ENCODE data around the gene C3orf18.

C3orf18 gene

GRCh38 chr3:50581459-50581842 is 13.9 kb upstream of the C3orf18 start:
- no peak for DNase-seq (ENCODE audit: low read depth in 1 of 2, low spot score in 1 of 2)

- DNase-seq (ENCODE audit: low read depth in 1 of 2, low spot score in 1 of 2) = no peak
Measured at GRCh38 chr3:50580683-50581458, 13.3 kb upstream of the C3orf18 start.

- DNase-seq (ENCODE audit: low read depth in 1 of 2, low spot score in 1 of 2) = no peak
Measured at GRCh38 chr3:50577348-50577747, 9.8 kb upstream of the C3orf18 start.

GRCh38 chr3:50575372-50575771 is 7.8 kb upstream of the C3orf18 start:
- no peak for DNase-seq (ENCODE audit: low read depth in 1 of 2, low spot score in 1 of 2)

GRCh38 chr3:50574444-50574831 is 6.9 kb upstream of the C3orf18 start:
- no peak for DNase-seq (ENCODE audit: low read depth in 1 of 2, low spot score in 1 of 2)

- DNase-seq (ENCODE audit: low read depth in 1 of 2, low spot score in 1 of 2) = peak; percentile 42 to 64
Measured at GRCh38 chr3:50573566-50574443, 6.3 kb upstream of the C3orf18 start.

GRCh38 chr3:50572801-50573371 is 5.3 kb upstream of the C3orf18 start:
- no peak for DNase-seq (ENCODE audit: low read depth in 1 of 2, low spot score in 1 of 2)

- DNase-seq (ENCODE audit: low read depth in 1 of 2, low spot score in 1 of 2) = peak; percentile 69 to 75
Measured at GRCh38 chr3:50572158-50572557, 4.6 kb upstream of the C3orf18 start.

- DNase-seq (ENCODE audit: low read depth in 1 of 2, low spot score in 1 of 2) = no peak
Measured at GRCh38 chr3:50571486-50571885, 3.9 kb upstream of the C3orf18 start.

GRCh38 chr3:50570508-50571279 is 3.1 kb upstream of the C3orf18 start:
- no peak for DNase-seq (ENCODE audit: low read depth in 1 of 2, low spot score in 1 of 2)

- DNase-seq (ENCODE audit: low read depth in 1 of 2, low spot score in 1 of 2) = peak; percentile 78 to 88
Measured at GRCh38 chr3:50568947-50569749, 1.6 kb upstream of the C3orf18 start, which contains the start of gene HEMK1. Gene HEMK1, plus strand, starts transcription at chr3:50569522. Its CDS starts 1,583 bp downstream, at chr3:50571105.

GRCh38 chr3:50567011-50567385 is 549 bp downstream of the C3orf18 start:
- DNase-seq (ENCODE audit: low read depth in 1 of 2, low spot score in 1 of 2) = no peak

- DNase-seq (ENCODE audit: low read depth in 1 of 2, low spot score in 1 of 2) = no peak
Measured at GRCh38 chr3:50564321-50564720, 3.2 kb downstream of the C3orf18 start.

- DNase-seq (ENCODE audit: low read depth in 1 of 2, low spot score in 1 of 2) = no peak
Measured at GRCh38 chr3:50563867-50564266, 3.7 kb downstream of the C3orf18 start.

- DNase-seq (ENCODE audit: low read depth in 1 of 2, low spot score in 1 of 2) = no peak
Measured at GRCh38 chr3:50562861-50563260, 4.7 kb downstream of the C3orf18 start.

GRCh38 chr3:50559702-50560101 is 7.8 kb downstream of the C3orf18 start:
- no peak for DNase-seq (ENCODE audit: low read depth in 1 of 2, low spot score in 1 of 2)

- DNase-seq (ENCODE audit: low read depth in 1 of 2, low spot score in 1 of 2) = no peak
Measured at GRCh38 chr3:50557915-50558314, 9.6 kb downstream of the C3orf18 start.

GRCh38 chr3:50557106-50557505 is 10.4 kb downstream of the C3orf18 start:
- no peak for DNase-seq (ENCODE audit: low read depth in 1 of 2, low spot score in 1 of 2)

GRCh38 chr3:50554553-50554952 is 13.0 kb downstream of the C3orf18 start:
- no peak for DNase-seq (ENCODE audit: low read depth in 1 of 2, low spot score in 1 of 2)

- no peak for DNase-seq (ENCODE audit: low read depth in 1 of 2, low spot score in 1 of 2)
Measured at GRCh38 chr3:50552598-50552997, 14.9 kb downstream of the C3orf18 start.

Data from stimulated activated CD4-positive, alpha-beta T cell treated with anti-CD3 and anti-CD28 coated beads, Interleukin-15, amount 100 ng/mL, for 1 hour (primary cell).